ENCODE data around the gene SLC2A11.

Gene SLC2A11

GRCh38 chr22:23828800-23829680 lies 28.6 kb upstream of the SLC2A11 start:
- Histone ChIP-seq H3K27me3 (ENCODE audit: insufficient read depth, poor library complexity, severe bottlenecking) (no peaks in the 10 kb centered on the region), H3K27ac (replicated peaks) (no peak overlapping the region), H3K4me3 (replicated peaks; ENCODE audit: insufficient read depth, low read length) (no peak overlapping the region)
- no peak for DNase-seq (ENCODE audit: low read depth in 1 of 2, low spot score in 1 of 2)
- TF ChIP-seq SPI1 (IDR thresholded peaks at IDR 0.05; ENCODE audit: borderline replicate concordance, low read depth) (no peak), POLR2AphosphoS5 (IDR thresholded peaks at IDR 0.05; ENCODE audit: low read depth) (no peak), GABPA (IDR thresholded peaks at IDR 0.05; ENCODE audit: low read depth) (no peak), REST (IDR thresholded peaks at IDR 0.05; ENCODE audit: insufficient replicate concordance, low read depth) (no peak), CTCF (IDR thresholded peaks at IDR 0.05; ENCODE audit: insufficient read depth, low read length) (no peak)

GRCh38 chr22:23829845-23830372 lies 27.8 kb upstream of the SLC2A11 start:
- DNase-seq (ENCODE audit: low read depth in 1 of 2, low spot score in 1 of 2), result no peak
- no peaks in the 10 kb centered on the region for H3K27me3 ChIP-seq (ENCODE audit: insufficient read depth, poor library complexity, severe bottlenecking)
- no peak overlapping the region for H3K27ac ChIP-seq (replicated peaks)

GRCh38 chr22:23831261-23831660 lies 26.4 kb upstream of the SLC2A11 start:
- TF ChIP-seq SPI1 (IDR thresholded peaks at IDR 0.05; ENCODE audit: borderline replicate concordance, low read depth), result no peak
- TF ChIP-seq GABPA (IDR thresholded peaks at IDR 0.05; ENCODE audit: low read depth), result no peak
- TF ChIP-seq CTCF (IDR thresholded peaks at IDR 0.05; ENCODE audit: insufficient read depth, low read length), result no peak
- no peak for TF ChIP-seq POLR2AphosphoS5 (IDR thresholded peaks at IDR 0.05; ENCODE audit: low read depth)
- no peak for TF ChIP-seq REST (IDR thresholded peaks at IDR 0.05; ENCODE audit: insufficient replicate concordance, low read depth)
- no peak overlapping the region for H3K4me3 ChIP-seq (replicated peaks; ENCODE audit: insufficient read depth, low read length)
- no peak for DNase-seq (ENCODE audit: low read depth in 1 of 2, low spot score in 1 of 2)
- H3K27ac ChIP-seq (replicated peaks), result no peak overlapping the region
- H3K27me3 ChIP-seq (ENCODE audit: insufficient read depth, poor library complexity, severe bottlenecking), result no peaks in the 10 kb centered on the region

More at GRCh38 chr22:23829845-23830372, 27.8 kb upstream of the SLC2A11 start:
- no peak overlapping the region for H3K4me3 ChIP-seq (replicated peaks; ENCODE audit: insufficient read depth, low read length)
- no peak for TF ChIP-seq CTCF (IDR thresholded peaks at IDR 0.05; ENCODE audit: insufficient read depth, low read length)
- no peak for TF ChIP-seq POLR2AphosphoS5 (IDR thresholded peaks at IDR 0.05; ENCODE audit: low read depth)
